WTC11 (cell line): ENCODE results near the gene OR4N5. TPM values are rescaled to one million over a fixed set of nuclear protein-coding genes. Genes with fewer than 3 reads are reported as not detected.

Experiments
- ATAC-seq: fragments of 200-7000 bp; cut with Tn5 transposase; 2 replicates; pipeline ENCODE4 v1.10.0; 2021; ENCODE audit warnings: mild to moderate bottlenecking, moderate library complexity
- CTCF ChIA-PET: fragments of 300-600 bp; sonication (Branson Sonifier 250); formaldehyde crosslinking; loops from one replicate; lab custom pipeline; 2021; ENCODE audit warnings: antibody characterized with exemption; lab: Charles Lee
- POLR2A ChIA-PET: fragments of 350-600 bp; sonication (Branson Sonifier 250); formaldehyde crosslinking; loops from one replicate; lab custom pipeline; 2021; ENCODE audit warnings: antibody characterized with exemption; lab: Charles Lee
- DNase-seq: peaks from one replicate; pipeline ENCODE4 v3.0.0; 2021; ENCODE audit warnings: low spot score
- H3K27ac Mint-ChIP-seq: 2 replicates; pipeline ENCODE4 v1.8.0; 2021; ENCODE audit warnings: mixed read lengths
- H3K27me3 Mint-ChIP-seq: 2 replicates; pipeline ENCODE4 v1.8.0; 2021; ENCODE audit warnings: low read depth, mild to moderate bottlenecking, moderate library complexity, mixed read lengths
- H3K36me3 Mint-ChIP-seq: 2 replicates; pipeline ENCODE4 v1.8.0; 2021; ENCODE audit warnings: mixed read lengths
- H3K4me1 Mint-ChIP-seq: 2 replicates; pipeline ENCODE4 v1.8.0; 2022; ENCODE audit warnings: mixed read lengths
- H3K4me3 Mint-ChIP-seq: 2 replicates; pipeline ENCODE4 v1.8.0; 2021; ENCODE audit warnings: mild to moderate bottlenecking, moderate library complexity, mixed read lengths
- H3K9me3 Mint-ChIP-seq: 2 replicates; pipeline ENCODE4 v1.8.0; 2021; ENCODE audit warnings: mixed read lengths
- E2F5 ChIP-seq: sonication (generic); formaldehyde crosslinking; IDR thresholded peaks from 2 replicates; pipeline ENCODE4 v1.8.1; 2022; ENCODE audit warnings: mild to moderate bottlenecking, moderate library complexity, missing genetic modification reagents
- FOXK1 ChIP-seq: sonication (generic); formaldehyde crosslinking; IDR thresholded peaks from 2 replicates; pipeline ENCODE4 v1.8.0; 2022; ENCODE audit warnings: mild to moderate bottlenecking, moderate library complexity, missing genetic modification reagents
- GABPB1 ChIP-seq: sonication (generic); formaldehyde crosslinking; IDR thresholded peaks from 2 replicates; pipeline ENCODE4 v1.8.1; 2023; ENCODE audit warnings: mild to moderate bottlenecking, missing genetic modification reagents
- GTF2I ChIP-seq: fragments of 250-450 bp; sonication (Bioruptor Pico); conservative IDR thresholded peaks from 2 replicates; pipeline ENCODE4 v1.4.0; 2021; ENCODE audit warnings: mild to moderate bottlenecking
- HMGXB4 ChIP-seq: sonication (generic); formaldehyde crosslinking; IDR thresholded peaks from 2 replicates; pipeline ENCODE4 v1.8.1; 2023; ENCODE audit warnings: mild to moderate bottlenecking, moderate library complexity, missing genetic modification reagents
- IRF1 ChIP-seq: sonication (generic); formaldehyde crosslinking; IDR thresholded peaks from 2 replicates; pipeline ENCODE4 v1.8.0; 2023; ENCODE audit warnings: missing genetic modification reagents
- KAT7 ChIP-seq: sonication (generic); formaldehyde crosslinking; IDR thresholded peaks from 2 replicates; pipeline ENCODE4 v1.8.1; 2023; ENCODE audit warnings: missing genetic modification reagents, mild to moderate bottlenecking, borderline replicate concordance
- MYBL2 ChIP-seq: sonication (generic); formaldehyde crosslinking; IDR thresholded peaks from 2 replicates; pipeline ENCODE4 v1.8.1; 2023; ENCODE audit warnings: mild to moderate bottlenecking, moderate library complexity, missing genetic modification reagents
- NFATC4 ChIP-seq: fragments of 250-450 bp; sonication (Bioruptor Pico); IDR thresholded peaks from 2 replicates; pipeline ENCODE4 v1.9.0; 2021; ENCODE audit warnings: mild to moderate bottlenecking
- PRRX2 ChIP-seq: fragments of 250-450 bp; sonication (Bioruptor Pico); IDR thresholded peaks from 2 replicates; pipeline ENCODE4 v1.8.0; 2021; ENCODE audit warnings: mild to moderate bottlenecking
- SOX15 ChIP-seq: fragments of 250-450 bp; sonication (Bioruptor Pico); IDR thresholded peaks from 2 replicates; pipeline ENCODE4 v1.9.0; 2021; ENCODE audit warnings: mild to moderate bottlenecking
- TEAD4 ChIP-seq: sonication (generic); formaldehyde crosslinking; IDR thresholded peaks from 2 replicates; pipeline ENCODE4 v1.8.0; 2022; ENCODE audit warnings: mild to moderate bottlenecking, missing genetic modification reagents
- USF2 ChIP-seq: sonication (generic); formaldehyde crosslinking; IDR thresholded peaks from 2 replicates; pipeline ENCODE4 v1.8.1; 2023; ENCODE audit warnings: mild to moderate bottlenecking, missing genetic modification reagents, moderate library complexity
- ZBTB21 ChIP-seq: sonication (generic); formaldehyde crosslinking; IDR thresholded peaks from 2 replicates; pipeline ENCODE4 v1.8.1; 2023; ENCODE audit warnings: mild to moderate bottlenecking, missing genetic modification reagents, borderline replicate concordance
- ZBTB43 ChIP-seq: sonication (generic); formaldehyde crosslinking; IDR thresholded peaks from 2 replicates; pipeline ENCODE4 v1.8.1; 2023; ENCODE audit warnings: mild to moderate bottlenecking, missing genetic modification reagents
- ZMAT4 ChIP-seq: fragments of 250-450 bp; sonication (Bioruptor Pico); IDR thresholded peaks from 2 replicates; pipeline ENCODE4 v1.9.0; 2021; ENCODE audit warnings: mild to moderate bottlenecking
- ZNF138 ChIP-seq: sonication (generic); formaldehyde crosslinking; conservative IDR thresholded peaks from 2 replicates; pipeline ENCODE4 v1.8.1; 2022; ENCODE audit warnings: mild to moderate bottlenecking, moderate library complexity, missing genetic modification reagents
- ZNF219 ChIP-seq: sonication (generic); formaldehyde crosslinking; IDR thresholded peaks from 2 replicates; pipeline ENCODE4 v1.8.0; 2023; ENCODE audit warnings: missing genetic modification reagents, mild to moderate bottlenecking, borderline replicate concordance
- ZNF281 ChIP-seq: sonication (generic); formaldehyde crosslinking; IDR thresholded peaks from 2 replicates; pipeline ENCODE4 v1.8.0; 2023; ENCODE audit warnings: mild to moderate bottlenecking, missing genetic modification reagents
- ZNF423 ChIP-seq: fragments of 250-450 bp; sonication (Bioruptor Pico); IDR thresholded peaks from 2 replicates; pipeline ENCODE4 v2.1.2; 2022; ENCODE audit warnings: mild to moderate bottlenecking, moderate library complexity
- ZNF532 ChIP-seq: fragments of 250-450 bp; sonication (Bioruptor Pico); IDR thresholded peaks from 2 replicates; pipeline ENCODE4 v1.9.0; 2021; ENCODE audit warnings: mild to moderate bottlenecking, borderline replicate concordance
- total RNA-seq: library from RNA; stranded (reverse); gene quantifications from 3 replicates; pipeline ENCODE4 v1.2.3, GENCODE V29; 2021

Gene OR4N5
- total RNA-seq, 1 experiment from 2014 or later, result not detected

GRCh38 chr14:20179218-20179617 is 40.6 kb downstream of the OR4N5 start (continued):
- TF ChIP-seq USF2 (no peak), TEAD4 (CRISPR knock-in tag) (no peak)

- Mint-ChIP-seq H3K4me3 (no peak overlapping the region), H3K27ac (no peak overlapping the region), H3K27me3 (peaks cover 7% of the 10 kb centered on the region), H3K9me3 (peaks cover 94% of the 10 kb centered on the region), H3K36me3 (peaks cover 65% of the 10 kb centered on the region), H3K4me1 (no peaks in the 10 kb centered on the region)
- ChIA-PET CTCF (no interaction called here), POLR2A (no interaction called here)
- no peak for ATAC-seq
- no peak for DNase-seq
- TF ChIP-seq KAT7 (CRISPR knock-in tag) (no peak), NFATC4 (CRISPR knock-in tag) (no peak), ZBTB21 (CRISPR knock-in tag) (no peak), ZBTB43 (no peak), SOX15 (CRISPR knock-in tag) (no peak), IRF1 (no peak), E2F5 (CRISPR knock-in tag) (no peak), PRRX2 (CRISPR knock-in tag) (no peak), FOXK1 (CRISPR knock-in tag) (no peak), ZMAT4 (CRISPR knock-in tag) (no peak), ZNF423 (no peak), ZNF281 (no peak), GABPB1 (no peak)
These were observed 41.3 kb downstream of the OR4N5 start for GRCh38 chr14:20179880-20180279.

- Mint-ChIP-seq H3K9me3 (peaks cover 92% of the 10 kb centered on the region), H3K27me3 (peaks cover 6% of the 10 kb centered on the region), H3K36me3 (peaks cover 63% of the 10 kb centered on the region), H3K4me1 (no peaks in the 10 kb centered on the region), H3K4me3 (no peak overlapping the region), H3K27ac (no peak overlapping the region)
- ChIA-PET CTCF (no interaction called here), POLR2A (no interaction called here)
- no peak for ATAC-seq
- no peak for DNase-seq
- TF ChIP-seq ZNF138 (CRISPR knock-in tag) (no peak), KAT7 (CRISPR knock-in tag) (no peak), HMGXB4 (CRISPR knock-in tag) (no peak), ZNF219 (CRISPR knock-in tag) (no peak), GTF2I (no peak), MYBL2 (CRISPR knock-in tag) (no peak), ZNF532 (CRISPR knock-in tag) (no peak)
These were observed 41.9 kb downstream of the OR4N5 start for GRCh38 chr14:20180486-20180885.
